Upper lobe of right lung (tissue), 1 donor: Measurements from ENCODE around the gene EXOC7. TPM values are rescaled to one million over a fixed set of nuclear protein-coding genes. Genes with fewer than 3 reads are reported as not detected.
A peak's percentile ranks its signal among the peaks of the same experiment; 100 is the strongest.

Experiments
- ATAC-seq: fragments of 200-7000 bp; cut with Tn5 transposase; one replicate; pipeline ENCODE4 v1.9.1; 2020; ENCODE audit warnings: mild to moderate bottlenecking, moderate library complexity
- DNase-seq: peaks from one replicate; pipeline ENCODE4 v3.0.0-alpha.2; 2020
- H3K27ac ChIP-seq: fragments of 200-600 bp; one replicate; pipeline ENCODE4 v1.8.0; 2022
- H3K27me3 ChIP-seq: fragments of 200-600 bp; one replicate; pipeline ENCODE4 v1.8.0; 2022; ENCODE audit warnings: mild to moderate bottlenecking
- H3K36me3 ChIP-seq: fragments of 200-600 bp; one replicate; pipeline ENCODE4 v1.8.0; 2022
- H3K4me1 ChIP-seq: fragments of 200-600 bp; one replicate; pipeline ENCODE4 v1.8.0; 2022
- H3K4me3 ChIP-seq: fragments of 200-600 bp; one replicate; pipeline ENCODE4 v1.8.0; 2022; ENCODE audit warnings: mild to moderate bottlenecking
- H3K9me3 ChIP-seq: fragments of 200-600 bp; one replicate; pipeline ENCODE4 v1.8.0; 2022
- intact Hi-C: fragments of 100-400 bp; cut with DNase I; formaldehyde crosslinking; loops from one replicate; pipeline ENCODE4 v1.11.0; 2022
- total RNA-seq: library from RNA; stranded (reverse); fragmentation: NEBNext Ultra II Directional; extraction: Animal tissue kit (Norgen Biotek cat#: 25700); gene quantifications from one replicate; pipeline ENCODE4 v1.2.1, GENCODE V29; 2021
- TF ChIP-seq, protein P1 (sequence below): fragments of 200-600 bp; IDR thresholded peaks from one replicate; pipeline ENCODE4 v1.8.0; 2022; ENCODE audit warnings: antibody characterized with exemption
- donor health status: DM: no; HTN: yes; CAD: no; lungs with severe emphysema.

The EXOC7 gene
- total RNA-seq, 1 donor from 2014 or later: 121 TPM

DNA sequence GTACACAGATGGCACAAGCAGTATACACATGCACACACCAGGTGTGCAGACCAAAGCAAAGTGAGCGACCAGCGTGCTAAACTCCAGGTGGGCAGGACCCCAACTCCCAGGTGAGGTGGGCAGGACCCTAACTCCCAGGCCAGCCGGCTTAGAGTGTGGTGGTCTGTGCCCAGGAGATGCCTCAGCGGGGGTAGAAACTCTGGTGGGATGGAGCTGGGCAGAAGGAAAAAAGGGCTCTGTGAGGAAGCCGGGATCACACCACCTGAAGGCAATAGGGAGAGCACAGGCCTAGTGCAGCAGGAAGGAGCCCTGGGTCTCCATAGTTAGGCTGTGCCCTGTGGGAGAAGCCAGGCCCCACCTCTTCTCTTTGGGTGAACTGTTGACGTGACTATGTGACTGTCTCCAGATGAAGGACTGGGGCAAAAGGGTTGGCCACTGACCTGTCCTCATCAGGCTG lies 39.0 kb upstream of the EXOC7 start:
- DNase-seq (peak; percentile 46), ATAC-seq (no peak)
- TF ChIP-seq, protein P1, sequence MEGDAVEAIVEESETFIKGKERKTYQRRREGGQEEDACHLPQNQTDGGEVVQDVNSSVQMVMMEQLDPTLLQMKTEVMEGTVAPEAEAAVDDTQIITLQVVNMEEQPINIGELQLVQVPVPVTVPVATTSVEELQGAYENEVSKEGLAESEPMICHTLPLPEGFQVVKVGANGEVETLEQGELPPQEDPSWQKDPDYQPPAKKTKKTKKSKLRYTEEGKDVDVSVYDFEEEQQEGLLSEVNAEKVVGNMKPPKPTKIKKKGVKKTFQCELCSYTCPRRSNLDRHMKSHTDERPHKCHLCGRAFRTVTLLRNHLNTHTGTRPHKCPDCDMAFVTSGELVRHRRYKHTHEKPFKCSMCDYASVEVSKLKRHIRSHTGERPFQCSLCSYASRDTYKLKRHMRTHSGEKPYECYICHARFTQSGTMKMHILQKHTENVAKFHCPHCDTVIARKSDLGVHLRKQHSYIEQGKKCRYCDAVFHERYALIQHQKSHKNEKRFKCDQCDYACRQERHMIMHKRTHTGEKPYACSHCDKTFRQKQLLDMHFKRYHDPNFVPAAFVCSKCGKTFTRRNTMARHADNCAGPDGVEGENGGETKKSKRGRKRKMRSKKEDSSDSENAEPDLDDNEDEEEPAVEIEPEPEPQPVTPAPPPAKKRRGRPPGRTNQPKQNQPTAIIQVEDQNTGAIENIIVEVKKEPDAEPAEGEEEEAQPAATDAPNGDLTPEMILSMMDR: no peak
- Histone ChIP-seq H3K27ac (no peak overlapping the region), H3K9me3 (no peaks in the 10 kb centered on the region), H3K27me3 (peaks cover 33% of the 10 kb centered on the region), H3K4me1 (peaks cover 51% of the 10 kb centered on the region), H3K4me3 (no peak overlapping the region), H3K36me3 (no peaks in the 10 kb centered on the region)
- intact Hi-C loops: no loop called here

DNA sequence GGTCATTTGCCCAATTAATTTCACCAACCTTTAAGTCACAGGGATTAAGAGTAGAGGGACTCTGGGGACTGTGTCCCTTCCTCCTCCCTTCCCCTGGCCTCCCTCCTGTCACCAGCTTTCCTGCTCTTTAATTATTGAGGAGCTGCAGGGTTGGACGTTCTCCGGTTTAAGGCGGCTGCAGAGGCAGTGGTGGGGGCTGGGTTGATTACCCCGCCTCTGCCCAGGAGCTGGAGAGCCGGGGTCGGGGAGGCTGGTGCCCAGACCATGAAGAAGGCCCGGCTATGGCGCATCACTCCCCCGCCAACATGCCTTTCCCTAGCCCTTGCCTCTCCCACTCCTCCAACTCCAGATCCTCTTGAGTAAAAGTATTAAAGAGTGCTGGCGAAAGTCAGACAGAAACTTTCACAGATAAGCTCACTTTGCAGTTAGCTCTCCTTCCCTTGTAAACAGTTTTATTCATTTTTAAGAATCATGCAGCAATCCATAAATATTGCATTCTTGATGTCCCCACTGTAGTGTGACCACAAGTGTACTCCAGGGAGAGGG lies 38.5 kb upstream of the EXOC7 start:
- no peak overlapping the region for H3K27ac ChIP-seq
- no peak overlapping the region for H3K4me3 ChIP-seq
- TF ChIP-seq, protein P1: no peak
- no peaks in the 10 kb centered on the region for H3K9me3 ChIP-seq
- no peaks in the 10 kb centered on the region for H3K36me3 ChIP-seq
- H3K4me1 ChIP-seq: peaks cover 52% of the 10 kb centered on the region
- DNase-seq (peak; percentile 43), ATAC-seq (no peak)
- H3K27me3 ChIP-seq: peaks cover 38% of the 10 kb centered on the region
- intact Hi-C loops: no loop called here

DNA sequence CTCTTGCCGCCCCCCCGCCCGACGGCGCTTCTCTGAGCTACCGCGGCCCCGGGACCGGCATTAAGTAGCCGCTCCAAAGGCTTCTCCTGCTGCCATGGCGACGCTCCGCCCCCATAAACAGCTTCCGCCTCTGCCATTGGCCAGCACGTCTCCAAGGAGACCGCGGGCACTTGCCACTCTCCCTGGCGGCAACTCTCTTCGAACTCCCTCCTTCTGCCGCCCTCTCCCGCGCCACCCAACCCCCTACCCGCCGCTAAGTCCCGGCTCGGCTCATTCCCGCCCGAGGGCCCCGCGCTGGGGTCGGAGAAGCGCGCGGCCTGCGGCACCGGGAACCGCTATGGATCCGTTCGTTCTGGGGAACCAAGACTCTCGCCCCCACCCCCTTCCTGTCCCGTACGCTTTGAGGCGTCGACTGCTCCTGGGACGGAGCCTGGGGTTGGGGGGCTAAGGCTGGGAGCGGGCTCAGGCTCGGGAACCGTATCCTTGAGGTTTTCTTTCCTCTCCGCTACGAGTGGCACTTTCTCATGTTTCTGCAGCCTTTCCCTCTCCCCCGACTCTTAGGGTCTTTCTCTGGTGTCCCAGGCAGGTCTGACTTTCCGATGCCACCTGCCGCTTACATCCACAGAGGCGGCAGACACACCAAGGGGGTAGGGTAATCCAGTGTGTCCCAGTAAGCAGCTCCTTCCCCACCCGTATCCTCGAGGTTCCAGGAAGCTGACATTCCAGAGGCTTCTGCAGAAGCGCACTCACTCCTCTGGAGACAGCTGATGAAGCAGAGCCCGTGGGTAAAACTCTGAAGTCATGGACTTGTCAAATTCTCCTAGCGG lies 37.8 kb upstream of the EXOC7 start, which contains the start of gene FOXJ1:
Gene FOXJ1, minus strand, starts transcription at position 34 of the 827 bp plus-strand sequence. CDS start 850 bp downstream, outside the sequence.
- ATAC-seq (peak; percentile 84), DNase-seq (peak; percentile 94)
- no peaks in the 10 kb centered on the region for H3K9me3 ChIP-seq
- peaks cover 38% of the 10 kb centered on the region for H3K27me3 ChIP-seq
- TF ChIP-seq, protein P1: no peak
- no peak within 1 kb of the TSS for H3K27ac ChIP-seq
- H3K4me3 ChIP-seq: peak within 1 kb of the TSS; percentile 56
- intact Hi-C loops: no loop called here
- no peaks in the 10 kb centered on the region for H3K36me3 ChIP-seq
- H3K4me1 ChIP-seq: peaks cover 50% of the 10 kb centered on the region

DNA sequence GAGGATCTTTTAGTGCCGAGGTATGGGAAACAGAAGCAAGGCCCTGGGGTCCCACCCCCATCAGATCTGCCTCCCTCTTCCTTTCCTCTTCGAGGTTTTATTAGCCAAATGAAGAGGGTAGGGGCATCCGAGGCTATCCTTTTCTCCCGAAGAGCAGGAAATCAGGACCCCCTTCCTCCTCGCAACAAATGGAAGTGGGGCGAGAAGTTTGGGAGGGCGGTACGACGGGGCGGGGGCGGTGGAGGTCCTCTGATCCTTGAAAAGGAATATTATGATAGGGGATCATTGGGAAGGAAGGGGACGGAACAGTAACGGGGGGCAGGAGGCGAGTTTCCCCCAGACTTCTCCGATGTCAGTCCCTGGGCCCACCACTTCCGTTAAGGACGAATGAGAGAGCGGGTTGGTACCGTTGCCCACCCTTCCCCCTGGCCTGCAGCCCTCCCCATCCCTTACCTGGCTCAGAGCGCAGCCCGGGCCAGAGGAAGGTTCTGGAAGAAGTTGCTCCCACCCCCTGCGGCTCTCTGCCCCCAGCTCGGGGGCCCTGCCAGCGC lies 37.1 kb upstream of the EXOC7 start:
- H3K27me3 ChIP-seq: peaks cover 38% of the 10 kb centered on the region
- ATAC-seq: no peak
- H3K4me3 ChIP-seq: peak overlapping the region; percentile 56
- H3K27ac ChIP-seq: no peak overlapping the region
- intact Hi-C loops: no loop called here
- TF ChIP-seq, protein P1: no peak
- H3K4me1 ChIP-seq: peaks cover 44% of the 10 kb centered on the region
- no peak for DNase-seq
- no peaks in the 10 kb centered on the region for H3K36me3 ChIP-seq
- no peaks in the 10 kb centered on the region for H3K9me3 ChIP-seq

DNA sequence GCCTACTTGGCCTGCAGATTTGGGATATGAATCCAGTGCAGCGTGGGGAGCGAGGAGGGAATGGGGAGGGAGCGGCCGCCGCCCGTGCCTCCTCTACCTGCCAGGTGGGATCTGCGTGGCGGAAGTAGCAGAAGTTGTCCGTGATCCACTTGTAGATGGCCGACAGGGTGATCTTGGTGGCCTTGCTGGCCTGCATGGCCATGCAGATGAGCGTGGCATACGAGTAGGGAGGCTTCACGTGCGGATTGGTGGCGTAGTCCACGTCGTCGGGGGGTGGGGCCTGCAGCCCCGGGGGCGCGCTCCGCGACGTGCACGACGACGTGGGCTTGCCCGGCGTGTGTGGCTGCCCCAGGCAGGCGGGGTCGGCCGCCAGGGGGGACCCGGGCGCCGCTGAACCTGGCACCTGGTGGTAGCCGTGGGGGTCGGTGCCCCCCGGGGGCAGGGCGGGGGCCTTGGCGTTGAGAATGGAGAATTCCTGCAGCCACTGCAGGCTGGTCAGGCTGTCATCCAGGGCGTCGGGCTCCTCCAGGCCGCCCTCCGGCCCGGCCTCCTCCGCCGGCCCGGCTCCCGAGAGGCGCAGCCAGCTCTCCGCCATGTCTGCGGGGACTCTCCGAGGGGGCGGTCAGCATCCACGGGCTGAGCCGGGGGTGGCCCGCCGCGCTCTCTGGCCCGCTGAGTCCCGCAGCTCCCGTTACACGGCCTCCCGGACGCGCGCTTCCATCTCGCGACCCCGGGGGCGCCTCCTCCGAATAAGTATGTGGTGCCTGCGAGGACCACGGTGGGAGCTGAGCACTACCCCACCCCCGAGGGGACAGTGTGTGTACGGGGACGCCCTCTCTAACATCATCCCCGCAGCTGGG lies 36.4 kb upstream of the EXOC7 start:
- DNase-seq: peak; percentile 77
- intact Hi-C loops: no loop called here

More for the DNA sequence above, 36.4 kb upstream of the EXOC7 start:
- Histone ChIP-seq H3K27me3 (peaks cover 38% of the 10 kb centered on the region), H3K4me1 (peaks cover 37% of the 10 kb centered on the region), H3K36me3 (no peaks in the 10 kb centered on the region), H3K4me3 (peak overlapping the region; percentile 56), H3K27ac (peak overlapping the region; percentile 55), H3K9me3 (no peaks in the 10 kb centered on the region)
- TF ChIP-seq, protein P1: no peak
- peak; percentile 75 for ATAC-seq
